ENCODE measurements around the gene TRABD2B. TPM values are rescaled to one million over a fixed set of nuclear protein-coding genes. Genes with fewer than 3 reads are reported as not detected.

The TRABD2B gene
- total RNA-seq, 1 donor = not detected

- Histone ChIP-seq H3K9me3 (ENCODE audit: low read depth, low read length) (no peaks in the 10 kb centered on the region), H3K27me3 (ENCODE audit: insufficient read depth, low read length) (no peaks in the 10 kb centered on the region), H3K4me1 (ENCODE audit: insufficient read depth, low read length) (no peaks in the 10 kb centered on the region), H3K4me3 (ENCODE audit: low read length) (no peak overlapping the region)
Measured at GRCh38 chr1:47830641-47831333, 166.4 kb downstream of the TRABD2B start.

- Histone ChIP-seq H3K4me1 (ENCODE audit: insufficient read depth, low read length) (no peaks in the 10 kb centered on the region), H3K27me3 (ENCODE audit: insufficient read depth, low read length) (no peaks in the 10 kb centered on the region), H3K9me3 (ENCODE audit: low read depth, low read length) (no peaks in the 10 kb centered on the region), H3K4me3 (ENCODE audit: low read length) (no peak overlapping the region)
Measured at GRCh38 chr1:47830021-47830420, 167.2 kb downstream of the TRABD2B start.

GRCh38 chr1:47828978-47829377 is 168.2 kb downstream of the TRABD2B start:
- no peak overlapping the region for H3K4me3 ChIP-seq (ENCODE audit: low read length)
- H3K4me1 ChIP-seq (ENCODE audit: insufficient read depth, low read length) = no peaks in the 10 kb centered on the region
- no peaks in the 10 kb centered on the region for H3K9me3 ChIP-seq (ENCODE audit: low read depth, low read length)
- no peaks in the 10 kb centered on the region for H3K27me3 ChIP-seq (ENCODE audit: insufficient read depth, low read length)

- no peak overlapping the region for H3K4me3 ChIP-seq (ENCODE audit: low read length)
- H3K27me3 ChIP-seq (ENCODE audit: insufficient read depth, low read length) = no peaks in the 10 kb centered on the region
- no peaks in the 10 kb centered on the region for H3K4me1 ChIP-seq (ENCODE audit: insufficient read depth, low read length)
- no peaks in the 10 kb centered on the region for H3K9me3 ChIP-seq (ENCODE audit: low read depth, low read length)
Measured at GRCh38 chr1:47827109-47827508, 170.1 kb downstream of the TRABD2B start.

GRCh38 chr1:47824716-47825115 is 172.5 kb downstream of the TRABD2B start:
- Histone ChIP-seq H3K9me3 (ENCODE audit: low read depth, low read length) (no peaks in the 10 kb centered on the region), H3K27me3 (ENCODE audit: insufficient read depth, low read length) (no peaks in the 10 kb centered on the region), H3K4me1 (ENCODE audit: insufficient read depth, low read length) (no peaks in the 10 kb centered on the region), H3K4me3 (ENCODE audit: low read length) (no peak overlapping the region)

- no peaks in the 10 kb centered on the region for H3K4me1 ChIP-seq (ENCODE audit: insufficient read depth, low read length)
- H3K9me3 ChIP-seq (ENCODE audit: low read depth, low read length) = no peaks in the 10 kb centered on the region
- H3K4me3 ChIP-seq (ENCODE audit: low read length) = no peak overlapping the region
- no peaks in the 10 kb centered on the region for H3K27me3 ChIP-seq (ENCODE audit: insufficient read depth, low read length)
Measured at GRCh38 chr1:47824297-47824696, 172.9 kb downstream of the TRABD2B start.

- H3K4me3 ChIP-seq (ENCODE audit: low read length) = no peak overlapping the region
- H3K9me3 ChIP-seq (ENCODE audit: low read depth, low read length) = no peaks in the 10 kb centered on the region
- H3K27me3 ChIP-seq (ENCODE audit: insufficient read depth, low read length) = no peaks in the 10 kb centered on the region
- no peaks in the 10 kb centered on the region for H3K4me1 ChIP-seq (ENCODE audit: insufficient read depth, low read length)
Measured at GRCh38 chr1:47823040-47823808, 174.0 kb downstream of the TRABD2B start.

- Histone ChIP-seq H3K4me1 (ENCODE audit: insufficient read depth, low read length) (no peaks in the 10 kb centered on the region), H3K27me3 (ENCODE audit: insufficient read depth, low read length) (no peaks in the 10 kb centered on the region), H3K4me3 (ENCODE audit: low read length) (no peak overlapping the region), H3K9me3 (ENCODE audit: low read depth, low read length) (no peaks in the 10 kb centered on the region)
Measured at GRCh38 chr1:47821760-47822159, 175.4 kb downstream of the TRABD2B start.

- H3K27me3 ChIP-seq (ENCODE audit: insufficient read depth, low read length) = no peaks in the 10 kb centered on the region
- no peak overlapping the region for H3K4me3 ChIP-seq (ENCODE audit: low read length)
- no peaks in the 10 kb centered on the region for H3K9me3 ChIP-seq (ENCODE audit: low read depth, low read length)
- H3K4me1 ChIP-seq (ENCODE audit: insufficient read depth, low read length) = no peaks in the 10 kb centered on the region
Measured at GRCh38 chr1:47819574-47819888, 177.7 kb downstream of the TRABD2B start.

GRCh38 chr1:47818682-47819573 is 178.3 kb downstream of the TRABD2B start:
- no peaks in the 10 kb centered on the region for H3K4me1 ChIP-seq (ENCODE audit: insufficient read depth, low read length)
- no peaks in the 10 kb centered on the region for H3K9me3 ChIP-seq (ENCODE audit: low read depth, low read length)
- H3K27me3 ChIP-seq (ENCODE audit: insufficient read depth, low read length) = no peaks in the 10 kb centered on the region
- H3K4me3 ChIP-seq (ENCODE audit: low read length) = no peak overlapping the region

- Histone ChIP-seq H3K4me3 (ENCODE audit: low read length) (no peak overlapping the region), H3K27me3 (ENCODE audit: insufficient read depth, low read length) (no peaks in the 10 kb centered on the region), H3K9me3 (ENCODE audit: low read depth, low read length) (no peaks in the 10 kb centered on the region), H3K4me1 (ENCODE audit: insufficient read depth, low read length) (no peaks in the 10 kb centered on the region)
Measured at GRCh38 chr1:47817861-47818260, 179.3 kb downstream of the TRABD2B start.

- Histone ChIP-seq H3K9me3 (ENCODE audit: low read depth, low read length) (no peaks in the 10 kb centered on the region), H3K4me1 (ENCODE audit: insufficient read depth, low read length) (no peaks in the 10 kb centered on the region)
Measured at GRCh38 chr1:47816325-47817071, 180.7 kb downstream of the TRABD2B start.

GRCh38 chr1:47814612-47815395 is 182.4 kb downstream of the TRABD2B start:
- Histone ChIP-seq H3K27me3 (ENCODE audit: insufficient read depth, low read length) (no peaks in the 10 kb centered on the region), H3K4me1 (ENCODE audit: insufficient read depth, low read length) (no peaks in the 10 kb centered on the region), H3K4me3 (ENCODE audit: low read length) (no peak overlapping the region)

More at GRCh38 chr1:47816325-47817071, 180.7 kb downstream of the TRABD2B start:
- H3K27me3 ChIP-seq (ENCODE audit: insufficient read depth, low read length) = no peaks in the 10 kb centered on the region
- H3K4me3 ChIP-seq (ENCODE audit: low read length) = no peak overlapping the region

GRCh38 chr1:47813970-47814369 is 183.2 kb downstream of the TRABD2B start:
- no peaks in the 10 kb centered on the region for H3K4me1 ChIP-seq (ENCODE audit: insufficient read depth, low read length)
- H3K9me3 ChIP-seq (ENCODE audit: low read depth, low read length) = no peaks in the 10 kb centered on the region
- H3K4me3 ChIP-seq (ENCODE audit: low read length) = no peak overlapping the region
- H3K27me3 ChIP-seq (ENCODE audit: insufficient read depth, low read length) = no peaks in the 10 kb centered on the region

More at GRCh38 chr1:47814612-47815395, 182.4 kb downstream of the TRABD2B start:
- H3K9me3 ChIP-seq (ENCODE audit: low read depth, low read length) = no peaks in the 10 kb centered on the region
